Measurements from ENCODE around the gene KRTAP10-11.
"Not testable (repeated sequence)": the region's sequence is repeated elsewhere in the genome, so short reads cannot be mapped to it uniquely, and the experiment has no call there.

Gene KRTAP10-11

DNA sequence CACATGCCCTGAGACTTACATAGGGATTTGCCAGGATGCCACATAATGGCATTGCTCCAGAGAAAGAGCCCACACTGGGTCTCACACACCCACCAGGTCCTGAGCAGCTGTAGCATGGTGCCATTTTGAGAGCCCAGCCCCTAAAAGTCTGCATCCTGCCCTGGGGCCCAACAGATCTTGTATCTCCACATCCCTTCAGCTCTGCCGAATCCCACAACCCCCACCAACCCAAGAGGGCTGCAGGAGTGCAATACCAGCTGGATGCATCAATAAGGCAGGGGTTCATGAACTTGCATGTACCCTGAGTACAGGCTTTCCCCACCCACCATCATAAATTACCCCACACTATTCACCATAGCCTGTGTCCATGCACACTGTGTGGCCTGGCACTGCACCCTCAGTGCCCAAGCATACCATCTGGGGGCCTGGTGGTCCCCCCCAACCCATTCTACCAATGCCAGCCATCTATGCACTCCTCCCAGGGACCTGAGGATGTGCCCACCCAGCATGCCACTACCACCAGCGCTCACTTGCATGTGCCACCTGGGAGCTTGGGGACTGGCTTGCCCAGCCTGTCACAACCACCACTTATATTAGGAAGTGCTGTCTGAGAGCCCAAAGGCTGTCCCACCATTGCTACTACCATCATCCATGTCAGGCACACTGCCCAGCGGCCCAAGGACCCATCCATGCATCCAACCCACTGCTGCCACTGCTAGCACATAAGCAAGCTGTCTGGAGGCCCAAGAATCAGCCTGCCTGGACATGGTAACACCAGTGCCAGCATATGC lies 24.6 kb downstream of the KRTAP10-11 start:
- no peak for DNase-seq

DNA sequence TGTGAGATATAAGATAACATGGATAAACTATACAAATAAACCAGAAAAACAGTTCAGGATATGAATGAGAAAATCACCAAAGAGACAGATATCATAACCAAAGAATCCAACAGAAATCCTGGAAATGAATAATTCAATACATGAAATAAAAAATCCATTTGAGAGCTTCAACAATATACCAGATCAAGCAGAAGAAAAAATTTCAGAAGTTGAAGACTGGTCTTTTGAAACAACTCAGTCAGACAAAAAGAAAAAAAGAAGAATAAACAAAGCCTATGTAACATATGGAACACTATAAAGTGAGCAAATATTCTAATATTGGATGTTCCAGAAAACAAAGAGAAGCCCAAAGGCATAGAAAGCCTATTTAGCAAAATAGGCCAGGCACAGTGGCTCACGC lies 25.7 kb downstream of the KRTAP10-11 start:
- DNase-seq = no peak

DNA sequence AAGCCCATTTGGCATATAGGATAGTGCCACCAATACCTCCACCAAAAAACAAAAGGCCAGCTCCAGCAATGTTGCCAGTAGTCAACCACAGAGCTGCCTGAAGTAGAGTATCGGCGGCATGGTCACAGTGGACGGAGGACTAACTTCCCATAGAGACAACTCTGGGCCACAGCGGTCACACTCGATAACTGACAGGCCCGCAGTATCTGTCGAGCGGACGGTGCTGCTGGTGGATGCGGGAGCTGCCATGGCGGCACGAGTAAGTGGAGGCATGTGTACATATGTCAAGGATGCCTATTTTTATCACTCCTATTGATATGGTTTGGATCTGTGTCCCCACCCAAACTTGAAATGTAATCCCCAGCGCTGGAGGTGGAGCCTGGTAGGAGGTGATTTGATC lies 31.7 kb downstream of the KRTAP10-11 start:
- DNase-seq = no peak

DNA sequence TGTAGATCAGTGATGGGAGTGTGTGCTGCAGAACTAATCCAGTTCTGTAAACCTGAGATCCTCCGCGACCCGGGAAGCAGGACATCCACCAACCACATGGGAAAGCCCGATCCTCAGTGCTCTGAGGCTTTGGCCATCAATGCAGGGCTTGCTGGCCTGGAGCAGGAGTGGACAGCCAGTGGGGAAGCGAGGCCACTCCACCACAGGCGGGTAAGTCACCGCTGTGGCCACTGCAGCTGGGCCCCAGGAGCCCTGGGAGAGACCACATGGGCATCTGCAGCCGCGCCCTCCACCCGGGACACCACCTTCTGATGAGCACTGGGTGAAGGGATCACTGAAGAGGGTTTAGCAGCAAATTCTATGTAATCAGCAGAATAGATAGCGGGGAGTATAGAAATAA lies 34.9 kb downstream of the KRTAP10-11 start:
- DNase-seq = no peak

DNA sequence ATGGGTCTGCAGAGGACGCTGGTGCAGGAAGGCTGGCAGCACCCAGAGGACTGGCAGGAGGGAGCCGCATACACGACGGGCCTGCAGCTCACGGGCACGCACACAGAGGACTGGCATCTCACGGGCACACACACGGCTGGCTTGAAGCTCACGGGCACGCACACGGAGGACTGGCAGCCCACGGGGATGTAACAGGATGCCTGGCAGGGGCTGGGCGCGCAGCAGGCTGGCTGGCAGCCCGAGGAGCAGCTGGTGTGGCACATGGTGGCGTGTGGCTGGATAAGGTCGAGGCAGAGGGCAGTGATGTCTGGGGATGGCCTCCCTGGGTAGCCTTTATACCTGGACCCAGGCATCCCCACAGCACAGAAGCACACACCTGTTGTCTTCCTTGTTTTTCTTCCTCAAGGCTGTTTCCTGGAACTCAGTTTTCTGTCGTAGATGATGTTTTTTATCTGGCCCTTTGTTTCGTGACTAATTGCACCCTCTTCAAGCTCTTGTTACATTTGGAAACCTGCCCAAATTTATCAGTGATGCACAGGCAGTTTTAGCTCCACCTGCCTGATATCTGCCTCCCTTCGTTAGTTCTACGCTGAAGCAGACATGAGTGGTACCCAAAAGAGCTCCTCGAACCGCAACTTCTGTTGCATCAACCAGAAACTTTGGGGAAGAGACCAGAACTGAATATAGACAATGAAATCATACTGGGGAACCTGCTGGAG lies 35.8 kb downstream of the KRTAP10-11 start, which contains the start of gene KRTAP12-1:
Gene KRTAP12-1, minus strand, starts transcription at position 303 of the 719 bp plus-strand sequence. Its CDS starts 40 bp downstream, at position 263.
- no peak for DNase-seq

DNA sequence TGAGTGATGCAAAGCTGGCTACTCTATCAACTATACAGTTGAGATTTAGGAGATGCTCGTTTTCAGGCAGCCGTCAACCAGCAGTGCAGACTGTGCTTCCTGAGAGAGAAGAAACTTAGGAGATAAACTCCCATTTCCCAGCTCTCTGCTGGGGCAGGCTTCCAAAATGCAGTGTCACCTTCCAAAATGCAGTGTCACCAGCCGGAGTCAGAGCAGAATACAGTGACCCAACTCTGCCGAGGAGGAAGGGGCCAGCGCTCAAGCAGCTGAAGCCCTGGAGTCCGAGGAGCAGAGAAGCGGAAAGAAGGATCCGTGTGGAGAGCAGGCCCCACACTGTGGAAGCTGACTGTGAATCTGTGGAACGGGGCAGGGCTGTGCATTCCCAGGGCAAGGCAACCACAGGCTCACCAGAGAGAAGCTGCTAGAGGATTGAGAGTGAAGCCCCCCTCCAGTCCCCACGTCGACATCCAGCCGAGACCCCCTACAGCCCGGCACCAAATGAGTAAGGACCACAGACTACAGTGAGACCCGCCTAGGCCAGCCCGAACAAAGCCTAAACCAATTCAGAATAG lies 36.5 kb downstream of the KRTAP10-11 start:
- DNase-seq = no peak

DNA sequence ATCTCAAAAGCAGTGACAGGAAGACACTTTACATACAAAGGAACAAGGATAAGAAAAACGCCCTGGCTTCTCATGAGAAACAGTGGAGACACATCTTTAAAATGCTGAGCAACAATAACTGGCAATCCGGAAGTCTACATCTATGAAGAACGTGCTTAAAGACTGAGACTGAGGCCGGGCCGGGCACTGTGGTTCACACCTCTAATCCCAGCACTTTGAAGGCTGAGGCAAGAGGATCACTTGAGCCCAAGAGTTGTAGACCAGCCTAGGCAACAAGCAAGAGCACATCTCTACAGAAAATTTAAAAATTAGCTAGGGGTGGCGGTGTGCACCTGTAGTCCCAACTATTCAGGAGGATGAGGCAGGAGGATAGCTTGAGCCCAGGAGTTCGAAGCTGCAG lies 37.9 kb downstream of the KRTAP10-11 start:
- no peak for DNase-seq

DNA sequence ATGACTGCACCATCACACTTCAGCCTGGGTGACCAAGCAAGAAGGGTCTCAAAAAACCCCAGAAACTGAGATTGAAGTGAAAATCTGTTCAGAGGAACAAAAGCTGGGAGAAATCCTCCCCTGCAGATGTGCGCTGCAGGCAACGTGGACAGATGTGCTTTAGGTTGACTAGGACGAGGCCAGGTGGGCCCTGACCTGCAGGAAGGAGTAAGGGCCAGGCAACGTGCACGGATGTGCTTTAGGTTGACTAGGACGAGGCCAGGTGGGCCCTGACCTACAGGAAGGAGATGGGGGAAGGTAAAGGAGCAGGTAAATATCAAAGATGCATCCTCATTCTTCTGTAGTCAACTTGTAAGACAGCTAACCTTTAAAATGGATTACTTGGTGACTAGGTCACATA lies 38.3 kb downstream of the KRTAP10-11 start:
- no peak for DNase-seq

DNA sequence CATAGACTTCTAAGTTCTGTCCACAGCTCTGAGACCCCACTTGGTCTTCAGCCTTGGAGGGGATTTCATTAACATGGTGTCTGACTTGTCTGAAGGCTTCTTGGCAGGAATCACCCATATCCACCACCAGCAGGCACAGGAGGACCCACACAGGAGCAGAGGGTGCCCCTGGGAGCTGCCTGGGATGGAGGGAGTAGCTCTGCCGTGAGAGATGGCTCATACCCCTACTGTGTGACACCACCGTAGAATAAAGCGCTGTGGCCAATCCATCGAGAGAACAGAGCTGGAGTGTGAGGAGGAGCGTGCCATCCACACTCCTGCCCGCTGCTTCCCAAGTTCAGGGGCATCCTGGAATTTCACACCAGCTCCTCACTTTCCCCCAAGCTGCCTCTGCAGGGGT lies 38.8 kb downstream of the KRTAP10-11 start:
- DNase-seq = not testable (repeated sequence)

DNA sequence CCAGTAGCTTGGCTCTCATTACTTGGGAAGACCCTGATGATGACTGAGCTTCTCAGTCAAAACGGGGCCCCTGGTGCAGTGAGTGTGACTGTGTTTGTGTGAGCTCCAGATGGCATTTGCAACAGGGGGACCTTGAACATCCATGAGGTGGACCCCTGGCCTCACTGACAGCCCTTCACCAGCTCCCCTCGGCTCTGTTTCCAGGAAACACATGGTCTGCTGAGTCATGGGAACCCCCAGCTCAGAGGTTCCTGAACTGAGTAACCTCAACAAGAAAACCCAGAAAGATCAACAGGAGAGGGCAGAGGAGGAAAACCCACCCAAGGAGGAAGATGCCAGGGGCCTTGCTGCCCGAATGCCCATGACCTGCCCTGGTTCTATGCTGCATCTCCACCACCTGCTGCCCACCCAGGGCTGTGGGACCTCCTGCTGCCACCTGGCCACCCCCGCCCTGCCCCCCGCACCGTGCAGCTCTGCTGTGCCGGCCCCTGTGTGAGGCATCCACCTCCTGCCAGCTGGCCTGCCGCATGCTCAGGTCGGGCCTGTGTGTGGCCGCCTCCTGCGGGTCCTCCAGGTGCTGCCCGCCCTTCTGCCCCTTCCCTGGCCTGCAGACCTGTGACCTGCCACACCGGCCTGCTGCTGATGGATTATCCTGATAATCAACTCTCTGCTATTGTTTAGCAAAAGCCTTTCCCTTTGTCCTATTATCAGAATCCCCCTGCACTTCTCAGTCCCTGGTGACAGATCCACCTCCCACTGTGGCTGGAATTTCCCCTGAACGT lies 40.0 kb downstream of the KRTAP10-11 start:
- DNase-seq = no peak

DNA sequence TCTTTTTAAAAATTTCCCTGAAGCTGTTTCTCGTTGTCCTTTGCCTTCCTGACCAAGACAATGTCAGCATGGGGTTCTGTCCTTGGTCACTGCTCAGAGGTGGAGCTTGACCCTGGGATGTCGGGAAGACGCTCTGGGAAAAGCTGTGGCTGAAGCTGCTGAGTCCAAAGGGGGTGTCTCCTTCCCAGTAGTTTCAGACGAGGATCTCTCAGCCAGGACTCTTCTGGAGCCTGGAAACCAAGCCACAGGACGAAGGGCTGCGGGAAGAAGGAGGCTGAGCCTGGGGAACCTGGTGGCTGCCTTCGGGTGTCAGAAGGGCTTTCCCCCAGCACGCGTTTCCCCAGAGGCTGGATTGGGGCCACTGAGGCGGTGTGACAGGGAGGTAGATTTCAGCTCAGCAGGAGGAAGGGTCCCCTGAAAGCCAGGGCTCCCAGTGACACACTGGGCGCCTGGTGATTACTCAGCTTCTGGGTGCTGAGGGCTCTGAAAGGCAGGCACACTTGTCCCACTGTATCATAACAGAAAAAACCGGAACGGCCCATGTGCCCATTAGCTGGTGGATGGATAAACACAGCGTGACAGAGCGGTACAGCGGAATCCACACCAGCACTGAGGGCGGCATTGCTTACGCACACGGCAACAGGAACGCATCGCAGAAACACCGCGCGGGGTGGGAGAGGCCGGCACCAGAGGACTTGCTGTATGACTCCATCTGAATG lies 40.8 kb downstream of the KRTAP10-11 start:
- no peak for DNase-seq

DNA sequence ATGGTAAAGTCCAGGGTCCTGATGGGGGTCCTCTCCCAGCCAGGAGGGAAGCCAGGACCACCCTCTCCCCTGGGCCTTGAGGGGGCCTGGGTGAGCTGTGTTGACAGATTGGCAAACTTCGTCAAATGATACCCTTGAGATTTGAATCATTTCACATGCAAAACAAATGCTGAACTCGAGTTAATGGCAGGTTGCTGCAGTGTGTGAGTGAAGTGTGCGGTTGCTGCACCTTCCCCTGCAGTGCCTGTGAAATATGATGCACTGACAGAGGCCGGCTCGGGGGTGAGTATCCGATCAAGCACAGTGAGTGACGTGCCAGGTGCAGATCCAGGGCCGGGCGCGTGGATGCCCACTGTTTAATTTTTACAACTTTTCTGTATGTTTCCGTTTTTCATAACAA lies 41.5 kb downstream of the KRTAP10-11 start:
- DNase-seq = no peak

DNA sequence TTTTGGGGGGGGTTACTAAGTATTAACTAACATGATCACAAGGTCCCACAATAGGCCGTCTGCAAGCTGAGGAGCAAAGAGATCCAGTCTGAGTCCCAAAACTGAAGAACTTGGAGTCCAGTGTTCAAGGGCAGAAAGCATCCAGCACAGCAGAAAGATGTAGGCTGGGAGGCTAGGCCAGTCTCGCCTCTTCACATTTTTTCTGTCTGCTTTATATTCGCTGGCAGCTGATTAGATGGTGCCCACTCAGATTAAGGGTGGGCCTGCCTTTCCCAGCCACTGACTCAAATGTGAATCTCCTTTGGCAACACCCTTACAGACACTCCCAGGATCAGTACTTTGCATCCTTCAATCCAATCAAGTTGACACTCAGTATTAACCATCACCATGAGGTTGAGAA lies 43.5 kb downstream of the KRTAP10-11 start:
- not testable (repeated sequence) for DNase-seq

DNA sequence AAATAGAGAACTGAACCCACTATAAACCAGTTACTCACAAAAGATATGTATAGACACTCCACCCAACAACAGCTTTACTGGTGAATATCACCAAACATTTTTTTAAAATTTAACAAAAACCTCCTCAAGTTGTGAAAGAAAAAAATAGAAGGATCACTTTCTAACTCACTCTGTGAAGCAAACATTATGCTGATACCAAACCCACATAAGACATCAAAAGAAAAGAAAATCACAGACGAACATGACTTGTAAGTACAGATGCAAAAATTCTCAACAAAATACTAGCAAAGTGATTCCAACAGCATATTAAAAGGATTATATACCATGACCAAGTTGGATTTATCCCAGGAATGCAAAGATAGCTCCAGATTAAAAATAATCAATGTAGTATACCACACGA lies 45.5 kb downstream of the KRTAP10-11 start:
- no peak for DNase-seq

DNA sequence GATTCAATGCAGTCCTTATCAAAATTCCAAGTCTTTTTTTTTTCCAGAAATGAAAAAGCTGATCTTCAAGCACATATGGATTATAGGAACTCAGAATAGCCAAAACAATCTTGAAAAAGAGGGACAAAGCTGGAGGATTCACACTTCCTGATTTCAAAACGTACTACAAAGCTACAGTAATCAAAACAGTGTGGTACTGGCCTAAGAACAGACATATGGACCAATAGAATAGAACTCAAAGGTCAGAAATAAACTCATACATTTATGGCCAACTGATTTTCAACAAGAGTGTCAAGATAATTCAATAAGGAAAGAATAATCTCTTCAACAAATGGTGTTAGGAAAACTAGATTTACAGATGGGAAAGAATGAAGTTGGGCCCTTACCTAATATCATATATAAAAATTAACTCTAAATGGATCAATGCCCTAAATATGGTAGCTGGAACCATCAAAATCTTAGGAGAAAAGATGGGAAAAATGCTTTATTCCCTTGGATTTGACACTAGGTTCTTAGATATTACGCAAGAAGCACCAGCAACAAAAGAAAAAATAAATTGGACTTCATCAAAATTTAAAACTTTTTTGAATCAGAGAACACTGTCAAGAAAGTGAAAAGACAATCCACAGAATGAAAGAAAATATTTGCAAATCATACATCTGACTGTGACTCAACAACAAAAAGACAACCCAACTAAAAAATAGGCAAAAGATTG lies 46.7 kb downstream of the KRTAP10-11 start:
- DNase-seq = no peak

DNA sequence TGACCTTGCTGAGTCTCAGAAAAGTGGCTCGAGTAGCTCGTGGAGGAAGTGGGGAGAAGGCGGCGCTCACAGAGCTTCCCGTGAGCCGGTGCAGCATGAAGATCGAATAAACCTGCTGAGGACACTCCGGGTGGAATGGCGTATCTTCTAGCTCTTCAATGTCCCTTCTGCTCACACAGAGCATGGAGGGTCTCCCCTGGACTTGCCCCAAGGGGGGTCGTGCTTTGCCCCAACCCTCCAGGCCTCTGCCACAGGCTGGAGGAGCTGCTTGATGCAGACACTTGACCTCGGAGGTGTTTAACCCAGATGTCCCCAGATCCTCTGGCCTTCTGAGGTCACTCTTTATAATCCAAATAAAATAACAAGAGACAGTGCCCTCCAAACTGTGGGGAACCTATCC lies 48.6 kb downstream of the KRTAP10-11 start:
- no peak for DNase-seq

DNA sequence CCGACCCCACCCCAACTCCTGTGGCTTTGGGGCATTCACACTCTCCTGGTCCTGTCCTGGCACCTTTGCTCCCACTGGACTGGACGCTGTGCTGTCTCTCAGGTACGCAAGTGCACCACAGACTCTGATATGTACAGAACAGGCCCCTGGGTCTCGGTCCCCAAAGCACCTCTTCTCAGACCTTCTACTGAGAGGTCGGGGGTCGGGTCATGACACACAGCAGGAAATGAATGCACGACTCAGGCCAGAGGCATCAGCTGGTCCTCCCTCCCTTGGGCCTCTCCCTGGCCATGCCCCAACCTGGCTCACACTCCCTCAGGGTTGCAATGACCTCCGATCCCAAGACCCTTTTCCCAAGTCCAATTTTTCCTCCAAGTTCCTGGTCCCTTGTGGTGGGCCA lies 49.0 kb downstream of the KRTAP10-11 start:
- DNase-seq = no peak

DNA sequence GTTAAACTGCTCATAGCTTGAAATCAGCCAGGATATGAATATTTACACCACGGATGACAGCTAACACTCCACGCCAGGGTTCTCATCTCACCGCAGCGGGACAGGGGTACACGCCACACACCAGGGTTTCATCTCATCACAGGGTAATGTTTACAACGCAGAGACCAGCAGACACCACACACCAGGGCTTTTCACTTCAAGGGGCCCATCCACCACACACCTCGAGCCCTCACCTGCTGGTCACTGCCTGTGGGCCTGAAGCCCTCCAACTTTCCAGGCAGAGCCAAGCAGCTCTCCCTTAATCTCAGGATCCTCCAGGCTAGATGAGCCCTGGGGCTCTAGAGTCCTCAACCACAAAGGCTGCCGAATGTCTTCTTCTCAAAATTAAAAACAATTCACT lies 49.4 kb downstream of the KRTAP10-11 start:
- no peak for DNase-seq

DNA sequence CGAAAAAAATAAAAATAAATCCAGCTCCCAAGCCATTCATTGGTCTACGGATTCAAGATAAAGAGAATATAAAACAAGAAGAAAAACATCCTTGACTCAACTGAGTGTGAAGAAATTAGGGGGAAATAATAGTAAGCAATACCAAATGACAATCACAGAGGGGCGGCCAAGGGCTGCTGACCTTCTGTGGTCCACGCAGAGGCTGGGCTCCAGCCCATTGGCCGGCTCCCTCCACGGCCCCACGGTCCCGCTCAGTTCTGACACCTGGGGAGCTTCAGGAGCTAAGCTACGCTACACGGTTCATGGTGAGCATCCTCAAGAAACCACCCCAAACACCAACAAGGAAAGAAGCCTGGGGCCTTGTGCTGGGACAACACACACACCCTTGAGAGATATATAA lies 50.4 kb downstream of the KRTAP10-11 start:
- DNase-seq = no peak

Data from EL (cell line).